HG03378 (cell line): ENCODE results near the gene MTCL3.

ENCODE experiments used
- ATAC-seq: cut with Tn5 transposase; IDR thresholded peaks from one replicate; pipeline ENCODE4 v1.9.1; 2021; ENCODE audit warnings: mild to moderate bottlenecking, moderate library complexity; ENCODE audit not compliant: unreplicated experiment

Gene MTCL3

DNA sequence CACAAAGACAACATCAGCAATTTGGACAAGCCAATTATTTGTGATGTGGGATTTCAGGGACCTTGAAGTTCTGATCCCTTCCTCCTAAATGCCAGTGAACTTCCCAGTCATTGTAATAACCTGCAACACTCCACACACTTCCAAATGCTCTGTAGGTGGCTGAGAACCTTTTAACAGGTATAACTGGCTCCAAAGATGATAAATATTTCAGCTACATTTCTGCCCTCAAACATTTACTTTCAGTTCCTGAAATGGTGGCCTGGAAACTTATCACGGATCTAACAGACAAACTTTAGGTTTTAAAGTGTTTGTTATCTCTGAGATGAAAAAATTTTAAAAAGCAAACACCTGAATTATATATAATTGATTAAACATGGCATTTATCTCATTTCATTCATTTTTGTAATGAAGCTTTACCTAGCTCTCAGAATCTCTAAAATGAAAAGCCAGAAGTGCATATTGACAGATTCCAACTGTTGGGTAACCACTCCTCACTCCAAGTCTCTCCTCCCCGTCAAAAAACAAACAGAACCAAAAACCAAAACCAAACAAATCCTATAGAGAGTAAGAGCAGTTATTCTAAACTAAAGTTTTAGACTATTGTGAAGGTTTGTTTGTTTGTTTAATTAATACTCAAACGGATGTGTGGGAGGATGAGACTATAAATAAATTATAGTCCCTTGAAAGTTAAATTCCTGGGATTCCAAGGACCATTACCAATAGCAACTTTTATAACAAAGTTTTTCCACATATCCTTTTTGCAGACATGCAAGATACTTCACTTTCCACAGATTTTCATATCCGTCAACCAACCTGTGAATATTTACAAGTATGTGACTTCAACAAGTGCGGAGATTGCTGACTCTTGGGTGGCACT is 47.5 kb downstream of the MTCL3 start:
- no peak for ATAC-seq

DNA sequence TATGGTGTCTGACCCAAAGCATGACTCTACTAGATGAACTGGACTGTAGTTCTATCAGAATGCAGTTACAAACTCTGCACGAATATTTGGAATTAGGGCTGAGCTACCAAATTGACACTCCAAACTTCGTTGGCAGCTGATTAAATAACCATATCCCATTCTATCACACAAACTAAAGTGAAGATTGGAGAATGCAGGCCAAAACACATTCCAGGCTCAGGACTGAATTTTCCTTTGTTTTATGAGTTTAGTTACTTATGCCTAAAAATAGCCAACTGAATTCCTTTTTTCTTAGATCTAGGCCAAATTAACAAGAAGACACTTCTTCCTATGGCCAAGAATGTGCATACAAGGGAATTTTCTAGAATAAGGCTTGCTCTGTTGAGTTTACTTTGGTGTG is 50.2 kb downstream of the MTCL3 start:
- ATAC-seq, result no peak

DNA sequence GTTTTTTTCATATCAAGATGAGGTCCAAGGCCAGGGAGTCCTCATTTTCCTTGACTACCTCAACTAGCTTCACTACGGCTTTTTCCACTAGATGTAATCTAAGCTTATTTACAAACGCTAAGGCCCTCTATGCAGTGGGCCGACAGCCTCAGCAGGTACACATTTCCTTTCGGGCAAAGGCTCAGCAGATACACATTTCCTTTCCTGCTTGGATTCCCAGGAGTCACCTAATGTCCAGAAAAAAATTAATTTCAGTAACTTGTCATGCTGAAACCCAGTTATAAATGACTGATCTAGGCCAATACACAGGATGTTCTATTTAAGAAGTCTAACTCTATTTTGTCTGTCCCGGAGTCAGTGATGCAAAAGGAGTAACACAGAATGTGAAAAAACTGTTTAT is 52.7 kb downstream of the MTCL3 start:
- no peak for ATAC-seq

DNA sequence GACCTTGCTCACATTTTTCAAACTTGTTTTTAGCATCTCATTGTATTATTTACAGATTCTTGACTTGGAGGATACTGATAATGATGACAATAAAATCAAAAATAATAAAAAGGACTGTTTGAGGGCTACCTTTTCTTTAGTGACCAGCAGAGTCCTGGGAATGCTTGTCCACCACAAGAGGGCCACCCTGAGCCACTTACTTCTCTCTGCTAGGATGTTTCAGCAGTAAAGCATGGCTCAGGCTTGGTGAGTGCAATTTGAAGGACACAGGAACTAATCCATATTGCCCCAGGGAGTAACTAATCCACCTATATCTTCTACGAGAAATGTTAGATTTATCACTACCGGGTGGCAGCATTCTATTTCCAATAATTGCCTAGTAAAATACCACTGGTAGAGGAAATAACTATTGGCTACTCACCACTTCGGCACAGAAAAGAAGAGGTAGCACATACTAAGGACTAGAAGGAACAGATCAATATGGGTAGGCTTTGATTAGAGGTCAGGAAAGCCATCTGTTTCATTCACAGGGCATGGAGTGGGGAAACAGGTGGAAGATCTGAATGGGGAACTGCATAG is 54.2 kb downstream of the MTCL3 start:
- ATAC-seq, result peak; percentile 89

DNA sequence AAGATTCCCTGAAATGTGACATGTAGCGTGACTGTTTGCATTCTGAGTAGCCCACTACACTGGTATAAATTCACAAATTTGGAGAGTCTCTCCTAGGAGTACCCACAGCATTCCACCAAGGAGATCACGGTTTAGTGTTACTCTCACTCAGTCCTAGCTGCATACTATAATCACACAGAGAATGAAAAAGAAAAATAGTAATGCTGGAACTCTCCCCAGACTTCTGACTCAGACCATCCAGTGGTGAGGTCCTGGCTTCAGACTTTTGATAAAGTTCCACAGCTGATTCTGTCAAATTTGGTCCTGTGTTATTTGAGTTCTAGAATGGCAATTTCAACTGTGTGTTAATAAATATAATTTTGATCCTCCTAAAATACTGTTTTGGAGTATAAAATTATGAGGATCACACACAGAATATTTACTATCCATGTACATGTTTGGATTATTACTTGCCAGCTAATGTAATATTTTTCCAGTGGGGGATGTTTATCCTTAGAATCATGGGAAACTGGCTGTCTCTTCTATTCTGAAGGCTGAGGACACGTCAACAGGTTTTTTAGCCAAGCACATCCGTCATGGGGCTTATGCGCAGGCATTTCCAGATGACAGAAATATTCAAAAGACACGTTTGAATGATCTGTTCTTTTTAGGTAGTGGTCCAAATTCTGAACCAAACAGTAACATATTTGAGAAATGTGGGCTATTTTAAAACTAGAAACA is 54.8 kb downstream of the MTCL3 start:
- no peak for ATAC-seq

DNA sequence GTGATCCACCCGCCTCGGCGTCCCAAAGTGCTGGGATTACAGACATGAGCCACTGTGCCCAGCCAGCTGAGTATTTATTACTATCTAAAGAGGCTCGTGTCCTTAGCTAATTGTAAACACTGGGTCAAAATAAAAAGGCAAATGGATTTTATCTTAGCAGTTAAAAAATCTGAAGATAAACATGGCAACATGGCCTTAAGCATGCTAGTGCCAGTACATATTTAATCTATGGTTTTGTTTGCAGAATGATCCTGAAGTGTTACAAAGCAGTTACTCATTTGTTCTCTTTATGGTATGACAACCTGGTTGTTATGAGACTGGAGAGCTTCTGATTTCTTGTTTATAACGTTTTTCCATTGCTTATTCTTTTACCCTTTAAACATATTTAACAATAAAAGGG is 56.1 kb downstream of the MTCL3 start:
- ATAC-seq, result no peak

DNA sequence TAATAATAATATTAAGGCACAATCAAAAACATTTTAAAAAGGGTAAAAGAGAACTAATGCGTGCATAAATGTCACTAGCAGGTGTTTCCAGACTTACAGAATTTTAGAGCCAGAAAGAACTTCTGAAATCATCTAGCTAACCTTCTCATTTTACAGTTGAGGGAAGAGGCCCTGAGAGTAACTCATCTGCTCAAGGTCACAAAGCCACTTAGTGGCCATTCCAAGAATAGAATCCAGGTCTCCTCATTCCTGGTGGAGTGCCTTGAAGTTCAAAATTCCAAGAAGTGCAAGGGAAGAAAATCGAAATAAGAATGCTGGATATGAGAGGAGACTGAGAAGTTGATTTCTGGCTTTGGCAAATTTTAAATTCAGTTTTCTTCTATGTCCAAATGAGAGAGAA is 56.8 kb downstream of the MTCL3 start:
- no peak for ATAC-seq

DNA sequence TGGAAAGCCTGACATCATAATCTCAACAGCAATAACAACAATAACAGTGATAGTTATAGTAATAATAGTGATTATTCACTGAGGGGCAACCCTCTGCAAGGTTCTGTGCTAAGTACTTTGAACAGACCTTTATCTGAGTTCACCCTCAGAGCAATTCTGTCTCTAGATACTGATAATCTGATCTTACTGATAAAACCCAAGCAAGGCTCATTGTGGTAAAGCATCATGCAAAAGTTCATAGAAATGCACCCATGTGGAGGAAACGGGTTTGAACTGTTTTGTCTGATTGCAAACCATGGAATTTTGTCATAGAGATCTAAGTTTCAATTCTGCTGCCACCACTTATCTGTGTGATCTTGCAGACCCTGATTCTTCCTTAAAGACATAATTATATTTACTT is 58.7 kb downstream of the MTCL3 start:
- no peak for ATAC-seq

DNA sequence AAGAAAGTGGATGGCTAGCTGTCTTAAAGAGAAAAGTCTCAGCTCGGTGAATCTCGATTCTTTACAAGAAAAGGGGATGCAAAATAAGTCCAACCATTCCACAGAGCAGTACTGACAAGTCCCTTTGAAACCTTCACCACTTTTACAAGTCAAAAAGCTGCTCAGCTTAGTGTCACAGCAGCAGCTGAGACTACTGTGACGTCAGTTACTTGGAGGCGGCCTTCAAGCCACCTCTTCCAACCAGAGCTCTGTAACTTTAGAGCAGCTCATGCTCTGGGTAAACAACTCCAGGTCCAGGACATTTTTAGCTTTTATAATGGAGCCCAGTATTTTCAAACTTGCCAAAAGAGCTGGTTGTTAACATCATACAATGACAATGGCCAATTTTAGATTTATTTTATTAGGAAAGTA is 59.9 kb downstream of the MTCL3 start, which contains the start of gene KIAA0408:
KIAA0408 (minus strand) TSS at position 159 of the 411 bp plus-strand sequence. CDS start 5,408 bp downstream, outside the sequence.
- no peak for ATAC-seq

DNA sequence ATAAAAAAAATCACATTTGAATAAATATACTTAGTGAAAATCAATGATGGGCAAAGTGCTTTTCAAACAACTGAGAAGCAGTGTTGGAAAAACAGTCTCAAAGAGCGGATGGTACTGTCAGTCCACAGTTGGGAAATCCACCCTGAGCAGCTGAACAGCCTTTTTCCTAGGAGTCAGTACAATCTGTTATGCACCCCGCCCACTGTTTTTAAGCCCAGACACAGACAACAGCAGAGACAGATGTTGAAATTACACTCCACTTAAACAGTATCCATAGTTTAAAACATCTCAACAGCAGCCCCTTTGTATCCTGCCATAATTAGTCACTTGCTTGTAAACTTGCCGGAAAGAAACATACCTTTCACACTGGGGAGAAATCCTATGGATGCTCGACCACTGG is 60.3 kb downstream of the MTCL3 start:
- no peak for ATAC-seq

DNA sequence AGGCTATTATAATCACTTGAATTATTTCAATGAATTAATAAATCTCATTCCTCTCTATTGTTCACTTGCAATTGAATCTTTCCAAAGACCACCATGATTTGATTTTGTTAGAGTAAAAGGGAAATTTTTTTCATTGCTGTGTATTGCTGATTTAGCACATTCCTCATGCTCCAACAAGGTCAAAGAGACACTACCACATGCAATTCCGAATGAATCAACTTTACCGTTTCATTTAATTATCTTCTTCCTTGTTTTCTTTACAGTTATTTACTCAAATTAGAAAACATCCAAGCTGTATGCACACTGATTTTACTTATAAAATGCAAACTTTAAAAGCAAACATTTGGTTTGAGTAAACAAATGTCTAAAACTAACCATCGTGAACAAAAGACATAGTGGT is 60.9 kb downstream of the MTCL3 start:
- no peak for ATAC-seq

DNA sequence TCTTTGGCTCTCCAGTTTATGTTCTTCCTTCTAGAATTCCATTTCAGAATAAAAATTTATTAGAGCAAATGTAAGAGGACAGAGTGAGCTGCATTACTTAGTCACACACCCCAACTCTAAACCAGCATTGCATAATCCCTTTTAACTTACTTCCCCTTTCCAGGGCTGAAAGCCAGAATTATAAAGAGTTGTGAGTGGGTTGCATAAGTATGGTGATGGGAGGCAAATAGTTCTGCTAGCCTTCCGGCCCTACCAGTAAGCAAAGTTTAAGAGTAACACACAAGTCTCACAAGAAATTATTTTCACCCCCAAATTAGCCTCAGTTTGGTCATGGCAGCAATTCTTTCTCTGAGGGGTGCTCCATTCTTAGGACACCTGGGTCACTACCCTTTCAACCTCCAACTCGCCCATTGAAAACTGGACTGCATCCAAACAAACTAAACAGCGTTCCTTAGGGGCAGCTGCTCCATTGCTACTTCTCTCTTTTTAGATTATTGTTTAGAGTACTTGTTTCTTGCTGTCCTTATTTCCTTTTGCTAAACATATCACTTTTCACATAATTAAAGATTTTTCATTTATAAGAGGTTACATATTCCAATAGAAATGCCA is 61.6 kb downstream of the MTCL3 start:
- ATAC-seq, result no peak

DNA sequence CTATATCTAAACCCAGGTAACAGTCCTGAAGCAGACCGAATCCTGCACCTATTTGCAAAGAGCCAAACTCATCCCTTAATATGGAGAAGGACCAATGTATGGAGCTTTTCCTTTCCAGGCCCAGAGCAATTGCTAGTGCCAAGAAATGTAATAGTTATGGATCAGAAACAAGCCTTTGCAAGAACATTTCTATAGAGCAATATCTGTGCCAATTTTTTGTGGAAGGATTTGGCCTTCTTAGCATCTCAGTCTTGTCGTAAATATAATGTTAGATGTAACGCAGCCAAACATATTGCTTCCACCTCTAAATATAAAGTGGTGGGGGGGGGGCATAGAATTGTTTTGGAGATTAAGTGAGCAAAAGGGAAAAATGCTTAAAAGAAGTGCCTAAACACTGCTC is 62.7 kb downstream of the MTCL3 start:
- no peak for ATAC-seq

DNA sequence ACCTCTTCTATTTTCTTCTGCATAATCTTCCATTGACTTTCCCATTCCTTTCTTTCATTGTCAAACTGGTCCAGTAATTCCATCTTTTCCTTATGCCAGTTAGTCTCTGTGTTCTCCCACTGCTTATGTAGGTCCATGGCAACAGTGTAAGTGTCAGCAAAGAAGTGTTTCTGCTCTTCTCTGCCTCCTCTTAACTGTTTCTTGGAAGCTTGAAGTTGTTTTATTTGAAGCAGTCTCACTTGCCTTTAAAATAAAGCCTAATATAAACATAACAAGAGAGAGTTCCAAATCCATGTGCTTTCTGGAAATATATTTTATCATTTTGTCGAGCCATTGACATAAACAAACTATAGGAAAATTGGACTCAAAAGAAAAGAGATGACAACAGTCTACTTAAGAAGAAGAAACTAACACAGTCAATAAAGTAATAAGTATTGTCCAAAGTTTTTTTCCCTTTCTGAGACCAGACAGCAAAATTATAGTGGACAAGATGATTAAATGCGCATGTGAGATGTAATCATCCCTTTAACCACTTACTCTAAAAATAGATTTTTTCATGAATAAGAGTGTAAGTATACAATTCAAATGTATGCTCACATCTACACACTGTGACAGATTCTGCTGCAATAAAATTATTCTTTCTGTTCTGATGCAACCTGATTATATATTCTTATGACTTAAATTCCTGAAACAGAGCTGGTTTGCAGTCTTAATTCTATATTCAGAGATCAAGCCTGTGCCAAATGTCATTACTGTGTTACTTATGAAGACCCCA is 65.1 kb downstream of the MTCL3 start:
- ATAC-seq, result no peak

DNA sequence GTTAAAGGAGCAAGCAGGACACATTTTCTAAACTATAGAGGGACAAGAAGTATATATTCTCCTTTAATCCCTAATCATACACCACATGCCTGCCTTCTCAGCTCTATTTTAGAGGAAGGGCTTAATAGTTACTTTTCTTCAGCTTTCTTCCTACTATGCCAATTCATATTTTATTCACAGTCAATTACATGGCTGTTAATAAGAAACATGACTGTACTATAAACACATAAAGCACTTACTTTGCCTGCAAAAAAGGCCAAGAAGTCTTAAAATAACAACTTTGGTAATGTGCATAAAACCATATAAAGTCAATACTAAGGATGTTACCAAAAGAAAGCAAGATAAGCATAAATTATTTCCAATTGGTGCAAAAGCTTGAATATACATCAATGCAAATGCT is 66.3 kb downstream of the MTCL3 start:
- ATAC-seq, result no peak

DNA sequence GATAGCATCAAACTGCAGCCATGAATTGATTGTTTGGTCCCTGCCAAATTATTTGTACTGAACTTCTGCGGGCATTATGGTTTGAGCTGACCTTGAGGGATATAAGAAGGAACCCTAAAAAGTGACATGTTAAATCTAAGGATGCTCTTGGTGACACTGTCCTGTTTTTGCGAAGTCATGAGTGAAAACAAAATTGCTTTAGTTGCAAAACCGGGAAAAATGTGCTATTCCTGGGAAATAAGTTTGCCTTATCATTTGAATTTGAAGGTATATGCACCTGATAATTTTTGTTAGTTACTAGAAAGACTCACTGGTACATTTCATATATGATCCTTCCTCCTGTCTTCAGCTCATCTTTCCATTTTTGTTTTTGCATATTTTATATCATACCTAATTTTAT is 67.7 kb downstream of the MTCL3 start:
- ATAC-seq, result no peak

DNA sequence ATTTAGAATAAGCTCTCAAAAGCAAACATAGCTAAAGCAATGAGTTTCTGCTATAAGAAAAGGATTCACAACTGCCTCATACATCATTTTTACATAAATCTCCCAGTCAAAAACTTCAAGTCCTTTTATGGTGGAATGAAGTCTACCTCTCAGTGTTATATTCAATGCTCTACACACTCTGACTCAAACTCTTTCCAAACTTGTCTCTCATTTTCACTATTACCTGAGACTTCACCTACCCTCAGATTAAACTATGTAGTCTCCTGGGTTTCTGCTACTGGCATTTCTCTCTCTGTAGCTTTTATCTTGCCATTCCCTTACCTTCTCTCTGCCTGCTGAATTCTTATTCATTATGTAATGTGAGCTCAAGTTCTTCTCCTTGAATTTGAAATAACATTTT is 71.4 kb downstream of the MTCL3 start:
- ATAC-seq, result no peak

DNA sequence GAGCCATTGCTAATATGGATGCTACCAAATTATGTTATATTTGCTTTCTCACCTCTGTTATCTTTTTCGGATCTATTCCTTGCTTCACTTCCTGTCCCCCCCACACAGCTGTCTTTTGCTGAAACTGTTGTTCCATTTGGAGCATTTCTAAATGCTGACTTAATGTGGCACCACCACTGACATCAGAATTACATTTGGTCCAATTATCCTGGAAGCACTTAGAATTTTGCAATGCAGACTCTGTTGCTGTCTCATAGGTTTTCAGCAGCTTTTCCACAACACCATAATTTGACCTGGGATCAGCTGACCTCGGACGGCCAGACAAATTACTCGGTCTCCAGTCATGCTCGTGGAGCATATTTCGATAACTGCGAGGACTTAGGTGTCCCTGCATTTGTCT is 72.8 kb downstream of the MTCL3 start:
- ATAC-seq, result no peak

DNA sequence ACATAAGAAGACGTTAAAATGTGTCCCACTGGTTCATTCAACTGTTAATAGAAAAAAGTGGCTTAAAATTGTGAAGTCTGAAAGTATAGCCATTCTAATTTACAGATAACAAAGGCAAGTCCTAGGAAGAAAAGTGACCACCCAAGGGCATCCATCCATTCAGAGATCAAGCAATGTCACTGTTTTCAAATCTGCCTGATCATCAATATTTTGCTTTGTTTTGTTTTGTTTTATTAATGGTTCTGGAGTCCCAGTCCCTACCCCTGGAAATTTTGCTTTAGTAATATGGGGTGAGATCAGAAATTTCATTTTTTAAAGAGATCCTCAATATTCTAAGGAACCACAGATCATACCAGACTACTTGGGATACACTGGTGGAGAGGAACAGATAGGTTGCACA is 77.3 kb downstream of the MTCL3 start:
- ATAC-seq, result no peak

DNA sequence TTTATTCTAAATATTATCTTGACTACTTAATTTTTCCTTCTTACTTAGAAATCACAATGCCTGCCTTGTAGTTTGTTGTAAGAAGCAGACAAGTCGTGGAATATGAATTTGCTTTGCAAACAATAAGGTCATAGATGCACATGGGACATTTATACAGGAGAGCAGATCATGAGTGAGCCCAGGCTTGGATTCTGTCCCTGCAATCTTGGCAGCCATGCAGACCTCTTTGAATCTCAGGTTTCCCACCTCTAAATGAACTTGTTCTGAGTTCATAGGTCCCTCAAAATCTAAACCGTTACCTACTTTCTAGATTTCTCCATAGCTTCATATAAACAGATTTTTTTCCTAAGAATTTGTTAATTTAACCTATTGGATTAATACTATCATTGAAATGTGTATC is 79.4 kb downstream of the MTCL3 start:
- no peak for ATAC-seq
